SK-N-MC (cell line): ENCODE results near the gene TMEM252.

ENCODE experiments used
- DNase-seq: peaks from one replicate; pipeline ENCODE4 v3.0.0-alpha.2; 2011; ENCODE audit warnings: low read depth, low spot score
- H3K27ac ChIP-seq: fragments of 200-600 bp; sonication (generic); 2 replicates; pipeline ENCODE4 v1.5.1; 2016; ENCODE audit warnings: mixed run types
- H3K36me3 ChIP-seq: fragments of 200-600 bp; sonication (generic); 2 replicates; pipeline ENCODE4 v1.6.1; 2017; ENCODE audit warnings: antibody characterized with exemption, low read length, mixed read lengths; ENCODE audit not compliant: insufficient read depth
- H3K4me3 ChIP-seq: fragments of 200-600 bp; sonication (generic); 2 replicates; pipeline ENCODE4 v1.5.1; 2016
- H3K9ac ChIP-seq: fragments of 200-600 bp; sonication (generic); 2 replicates; pipeline ENCODE4 v1.8.0; 2017; ENCODE audit warnings: mixed run types, mixed read lengths; ENCODE audit not compliant: insufficient read length
- H3K9me3 ChIP-seq: fragments of 200-600 bp; sonication (generic); 2 replicates; pipeline ENCODE4 v1.6.1; 2017; ENCODE audit warnings: low read depth, mild to moderate bottlenecking, antibody characterized with exemption, low read length, moderate library complexity, mixed read lengths
- EZH2 ChIP-seq: fragments of 200-600 bp; sonication (generic); IDR thresholded peaks from one replicate; pipeline ENCODE4 v1.6.1; 2017; ENCODE audit warnings: antibody characterized with exemption
- FOXP2 ChIP-seq: optimal IDR thresholded peaks from 2 replicates; pipeline ENCODE3; 2011; ENCODE audit warnings: mild to moderate bottlenecking, moderate library complexity; ENCODE audit not compliant: insufficient read depth; ENCODE audit errors: extremely low read length, control extremely low read depth
- POLR2AphosphoS5 ChIP-seq: IDR thresholded peaks from 2 replicates; pipeline ENCODE4 v1.6.1; 2012; ENCODE audit warnings: mild to moderate bottlenecking, low read depth, low read length, borderline replicate concordance

Gene TMEM252

GRCh38 chr9:68567565-68567964 lies 26.9 kb upstream of the TMEM252 start:
- TF ChIP-seq FOXP2 (no peak), POLR2AphosphoS5 (no peak), EZH2 (no peak)
- Histone ChIP-seq H3K9ac (no peak overlapping the region), H3K36me3 (no peaks in the 10 kb centered on the region), H3K4me3 (no peak overlapping the region), H3K9me3 (no peaks in the 10 kb centered on the region), H3K27ac (no peak overlapping the region)
- DNase-seq = no peak

- DNase-seq = no peak
- H3K4me3 ChIP-seq = no peak overlapping the region
- H3K36me3 ChIP-seq = no peaks in the 10 kb centered on the region
- no peak for TF ChIP-seq FOXP2
- TF ChIP-seq EZH2 = no peak
- no peak for TF ChIP-seq POLR2AphosphoS5
- no peak overlapping the region for H3K9ac ChIP-seq
- H3K27ac ChIP-seq = no peak overlapping the region
- H3K9me3 ChIP-seq = no peaks in the 10 kb centered on the region
Observed at GRCh38 chr9:68562461-68562860, 21.8 kb upstream of the TMEM252 start.

GRCh38 chr9:68560071-68560844 lies 19.6 kb upstream of the TMEM252 start:
- no peaks in the 10 kb centered on the region for H3K9me3 ChIP-seq
- H3K27ac ChIP-seq = no peak overlapping the region
- no peak overlapping the region for H3K9ac ChIP-seq
- no peak for TF ChIP-seq POLR2AphosphoS5
- TF ChIP-seq EZH2 = no peak
- no peak for TF ChIP-seq FOXP2
- DNase-seq = no peak
- H3K36me3 ChIP-seq = no peaks in the 10 kb centered on the region
- no peak overlapping the region for H3K4me3 ChIP-seq

- H3K36me3 ChIP-seq = no peaks in the 10 kb centered on the region
- no peak overlapping the region for H3K9ac ChIP-seq
- no peak overlapping the region for H3K4me3 ChIP-seq
- no peak for DNase-seq
- TF ChIP-seq POLR2AphosphoS5 (no peak), FOXP2 (no peak), EZH2 (no peak)
- H3K9me3 ChIP-seq = no peaks in the 10 kb centered on the region
- no peak overlapping the region for H3K27ac ChIP-seq
Observed at GRCh38 chr9:68558545-68558944, 17.9 kb upstream of the TMEM252 start.

GRCh38 chr9:68555437-68556150 lies 14.9 kb upstream of the TMEM252 start:
- no peak overlapping the region for H3K4me3 ChIP-seq
- H3K36me3 ChIP-seq = no peaks in the 10 kb centered on the region
- no peaks in the 10 kb centered on the region for H3K9me3 ChIP-seq
- no peak overlapping the region for H3K9ac ChIP-seq
- DNase-seq = no peak
- H3K27ac ChIP-seq = no peak overlapping the region
- TF ChIP-seq EZH2 = no peak
- TF ChIP-seq FOXP2 = no peak
- no peak for TF ChIP-seq POLR2AphosphoS5

GRCh38 chr9:68552700-68553476 lies 12.2 kb upstream of the TMEM252 start:
- TF ChIP-seq FOXP2 (no peak), EZH2 (no peak), POLR2AphosphoS5 (no peak)
- Histone ChIP-seq H3K27ac (no peak overlapping the region), H3K4me3 (no peak overlapping the region), H3K36me3 (no peaks in the 10 kb centered on the region), H3K9me3 (no peaks in the 10 kb centered on the region), H3K9ac (no peak overlapping the region)
- DNase-seq = no peak

GRCh38 chr9:68551191-68551590 lies 10.5 kb upstream of the TMEM252 start:
- H3K9me3 ChIP-seq = no peaks in the 10 kb centered on the region
- H3K9ac ChIP-seq = no peak overlapping the region
- H3K36me3 ChIP-seq = no peaks in the 10 kb centered on the region
- no peak for TF ChIP-seq POLR2AphosphoS5
- no peak for DNase-seq
- H3K4me3 ChIP-seq = no peak overlapping the region
- no peak overlapping the region for H3K27ac ChIP-seq

GRCh38 chr9:68548241-68548640 lies 7.6 kb upstream of the TMEM252 start:
- no peak overlapping the region for H3K4me3 ChIP-seq
- DNase-seq = no peak
- TF ChIP-seq EZH2 (no peak), POLR2AphosphoS5 (no peak), FOXP2 (no peak)

More at GRCh38 chr9:68548241-68548640, 7.6 kb upstream of the TMEM252 start:
- no peak overlapping the region for H3K9ac ChIP-seq
- no peak overlapping the region for H3K27ac ChIP-seq
- no peaks in the 10 kb centered on the region for H3K36me3 ChIP-seq
- no peaks in the 10 kb centered on the region for H3K9me3 ChIP-seq
